ENCODE data around the gene KCNIP1. TPM values are rescaled to one million over a fixed set of nuclear protein-coding genes. Genes with fewer than 3 reads are reported as not detected.
"Not testable (repeated sequence)": the region's sequence is repeated elsewhere in the genome, so short reads cannot be mapped to it uniquely, and the experiment has no call there.

KCNIP1 gene
- total RNA-seq, 1 donor, result not detected

- H3K9me3 ChIP-seq (ENCODE audit: low read depth, low read length), result no peaks in the 10 kb centered on the region
- no peaks in the 10 kb centered on the region for H3K27me3 ChIP-seq (ENCODE audit: insufficient read depth, low read length)
- H3K4me1 ChIP-seq (ENCODE audit: insufficient read depth, low read length), result peaks cover 2% of the 10 kb centered on the region
- H3K4me3 ChIP-seq (ENCODE audit: low read length), result no peak overlapping the region
Observed at GRCh38 chr5:170532935-170533334, 29.1 kb downstream of the KCNIP1 start.

- Histone ChIP-seq H3K4me1 (ENCODE audit: insufficient read depth, low read length) (peaks cover 6% of the 10 kb centered on the region), H3K9me3 (ENCODE audit: low read depth, low read length) (no peaks in the 10 kb centered on the region), H3K27me3 (ENCODE audit: insufficient read depth, low read length) (no peaks in the 10 kb centered on the region), H3K4me3 (ENCODE audit: low read length) (no peak overlapping the region)
Observed at GRCh38 chr5:170533383-170533782, 29.6 kb downstream of the KCNIP1 start.

- Histone ChIP-seq H3K4me3 (ENCODE audit: low read length) (no peak overlapping the region), H3K27me3 (ENCODE audit: insufficient read depth, low read length) (no peaks in the 10 kb centered on the region), H3K9me3 (ENCODE audit: low read depth, low read length) (no peaks in the 10 kb centered on the region), H3K4me1 (ENCODE audit: insufficient read depth, low read length) (peaks cover 14% of the 10 kb centered on the region)
Observed at GRCh38 chr5:170534177-170534576, 30.4 kb downstream of the KCNIP1 start.

GRCh38 chr5:170534941-170535340, 31.1 kb downstream of the KCNIP1 start:
- H3K4me1 ChIP-seq (ENCODE audit: insufficient read depth, low read length), result peaks cover 20% of the 10 kb centered on the region
- H3K27me3 ChIP-seq (ENCODE audit: insufficient read depth, low read length), result no peaks in the 10 kb centered on the region
- H3K9me3 ChIP-seq (ENCODE audit: low read depth, low read length), result no peaks in the 10 kb centered on the region
- no peak overlapping the region for H3K4me3 ChIP-seq (ENCODE audit: low read length)

GRCh38 chr5:170536525-170536924, 32.7 kb downstream of the KCNIP1 start:
- Histone ChIP-seq H3K27me3 (ENCODE audit: insufficient read depth, low read length) (no peaks in the 10 kb centered on the region), H3K4me1 (ENCODE audit: insufficient read depth, low read length) (peaks cover 20% of the 10 kb centered on the region), H3K4me3 (ENCODE audit: low read length) (no peak overlapping the region), H3K9me3 (ENCODE audit: low read depth, low read length) (no peaks in the 10 kb centered on the region)

GRCh38 chr5:170537451-170538095, 33.8 kb downstream of the KCNIP1 start:
- Histone ChIP-seq H3K27me3 (ENCODE audit: insufficient read depth, low read length) (no peaks in the 10 kb centered on the region), H3K4me1 (ENCODE audit: insufficient read depth, low read length) (peaks cover 20% of the 10 kb centered on the region), H3K4me3 (ENCODE audit: low read length) (no peak overlapping the region), H3K9me3 (ENCODE audit: low read depth, low read length) (no peaks in the 10 kb centered on the region)

GRCh38 chr5:170538096-170538465, 34.3 kb downstream of the KCNIP1 start:
- Histone ChIP-seq H3K4me1 (ENCODE audit: insufficient read depth, low read length) (peaks cover 20% of the 10 kb centered on the region), H3K4me3 (ENCODE audit: low read length) (no peak overlapping the region), H3K27me3 (ENCODE audit: insufficient read depth, low read length) (no peaks in the 10 kb centered on the region), H3K9me3 (ENCODE audit: low read depth, low read length) (no peaks in the 10 kb centered on the region)

GRCh38 chr5:170538696-170539586, 35.1 kb downstream of the KCNIP1 start:
- Histone ChIP-seq H3K4me1 (ENCODE audit: insufficient read depth, low read length) (peaks cover 20% of the 10 kb centered on the region), H3K4me3 (ENCODE audit: low read length) (no peak overlapping the region), H3K9me3 (ENCODE audit: low read depth, low read length) (no peaks in the 10 kb centered on the region), H3K27me3 (ENCODE audit: insufficient read depth, low read length) (no peaks in the 10 kb centered on the region)

GRCh38 chr5:170540271-170540670, 36.5 kb downstream of the KCNIP1 start:
- Histone ChIP-seq H3K4me1 (ENCODE audit: insufficient read depth, low read length) (peaks cover 20% of the 10 kb centered on the region), H3K9me3 (ENCODE audit: low read depth, low read length) (peaks cover 5% of the 10 kb centered on the region), H3K27me3 (ENCODE audit: insufficient read depth, low read length) (peaks cover 6% of the 10 kb centered on the region), H3K4me3 (ENCODE audit: low read length) (no peak overlapping the region)

- H3K4me1 ChIP-seq (ENCODE audit: insufficient read depth, low read length), result peaks cover 20% of the 10 kb centered on the region
- peaks cover 16% of the 10 kb centered on the region for H3K27me3 ChIP-seq (ENCODE audit: insufficient read depth, low read length)
- peaks cover 13% of the 10 kb centered on the region for H3K9me3 ChIP-seq (ENCODE audit: low read depth, low read length)
- no peak overlapping the region for H3K4me3 ChIP-seq (ENCODE audit: low read length)
Observed at GRCh38 chr5:170541146-170541769, 37.4 kb downstream of the KCNIP1 start.

GRCh38 chr5:170542691-170543293, 39.0 kb downstream of the KCNIP1 start:
- H3K27me3 ChIP-seq (ENCODE audit: insufficient read depth, low read length), result peaks cover 28% of the 10 kb centered on the region
- H3K9me3 ChIP-seq (ENCODE audit: low read depth, low read length), result peaks cover 13% of the 10 kb centered on the region

GRCh38 chr5:170545313-170545712, 41.5 kb downstream of the KCNIP1 start:
- H3K9me3 ChIP-seq (ENCODE audit: low read depth, low read length), result peaks cover 13% of the 10 kb centered on the region
- H3K4me1 ChIP-seq (ENCODE audit: insufficient read depth, low read length), result no peaks in the 10 kb centered on the region
- H3K4me3 ChIP-seq (ENCODE audit: low read length), result no peak overlapping the region
- peaks cover 42% of the 10 kb centered on the region for H3K27me3 ChIP-seq (ENCODE audit: insufficient read depth, low read length)

More at GRCh38 chr5:170542691-170543293, 39.0 kb downstream of the KCNIP1 start:
- Histone ChIP-seq H3K4me1 (ENCODE audit: insufficient read depth, low read length) (peaks cover 20% of the 10 kb centered on the region), H3K4me3 (ENCODE audit: low read length) (no peak overlapping the region)

GRCh38 chr5:170545811-170546210, 42.0 kb downstream of the KCNIP1 start:
- no peak overlapping the region for H3K4me3 ChIP-seq (ENCODE audit: low read length)
- H3K4me1 ChIP-seq (ENCODE audit: insufficient read depth, low read length), result no peaks in the 10 kb centered on the region
- H3K27me3 ChIP-seq (ENCODE audit: insufficient read depth, low read length), result peaks cover 45% of the 10 kb centered on the region
- H3K9me3 ChIP-seq (ENCODE audit: low read depth, low read length), result peaks cover 13% of the 10 kb centered on the region

GRCh38 chr5:170546282-170546681, 42.5 kb downstream of the KCNIP1 start:
- Histone ChIP-seq H3K4me3 (ENCODE audit: low read length) (no peak overlapping the region), H3K4me1 (ENCODE audit: insufficient read depth, low read length) (no peaks in the 10 kb centered on the region), H3K9me3 (ENCODE audit: low read depth, low read length) (peaks cover 13% of the 10 kb centered on the region), H3K27me3 (ENCODE audit: insufficient read depth, low read length) (peaks cover 46% of the 10 kb centered on the region)

- H3K27me3 ChIP-seq (ENCODE audit: insufficient read depth, low read length), result peaks cover 51% of the 10 kb centered on the region
- not testable (repeated sequence) for H3K4me1 ChIP-seq (ENCODE audit: insufficient read depth, low read length); H3K9me3 ChIP-seq (ENCODE audit: low read depth, low read length); H3K4me3 ChIP-seq (ENCODE audit: low read length)
Observed at GRCh38 chr5:170550382-170550781, 46.6 kb downstream of the KCNIP1 start.

Data from mononuclear cell (primary cell).